Suprapubic skin (tissue), 4 donors: ENCODE data around the gene DOCK11.

Experiments
- CTCF ChIP-seq, 2 donors: fragments of 200-600 bp in 1 of 2; fragments of 450-650 bp in 1 of 2; sonication (generic) in 1 of 2; IDR thresholded peaks; one replicate each; pipeline ENCODE4 v1.5.1; 2016 to 2019; ENCODE audit warnings: antibody characterized with exemption in 2 of 2, mild to moderate bottlenecking in 1 of 2, moderate library complexity in 1 of 2
- EP300 ChIP-seq: sonication (generic); formaldehyde crosslinking; IDR thresholded peaks from one replicate; pipeline ENCODE4 v1.6.1; 2017; ENCODE audit warnings: antibody characterized with exemption
- POLR2A ChIP-seq, 2 donors: fragments of 450-650 bp; IDR thresholded peaks; one replicate each; pipeline ENCODE4 v1.6.1; 2017; ENCODE audit warnings: antibody characterized with exemption in 2 of 2, mild to moderate bottlenecking in 2 of 2, moderate library complexity in 2 of 2
- POLR2AphosphoS5 ChIP-seq, 3 donors: sonication (generic); formaldehyde crosslinking; IDR thresholded peaks; one replicate each; pipeline ENCODE4 v1.6.1; 2017; ENCODE audit warnings: antibody characterized with exemption in 3 of 3

GRCh38 chrX:118530219-118530911, 34.8 kb downstream of the DOCK11 start:
- TF ChIP-seq CTCF (IDR thresholded peaks at IDR 0.05) (no peak), EP300 (no peak), POLR2AphosphoS5 (IDR thresholded peaks at IDR 0.05) (no peak), POLR2A (IDR thresholded peaks at IDR 0.05) (no peak)
